Hepatocyte (in vitro differentiated cells): ENCODE measurements around the gene CRYBA1. TPM values are rescaled to one million over a fixed set of nuclear protein-coding genes. Genes with fewer than 3 reads are reported as not detected.
"Not testable (repeated sequence)": the region's sequence is repeated elsewhere in the genome, so short reads cannot be mapped to it uniquely, and the experiment has no call there.

Source experiments
- DNase-seq: peaks from one replicate; pipeline ENCODE4 v3.0.0-alpha.2; 2016; ENCODE audit warnings: low spot score
- H2AFZ ChIP-seq: fragments of 200-600 bp; sonication (generic); 2 replicates; pipeline ENCODE4 v1.6.0; 2016; ENCODE audit warnings: antibody characterized with exemption, mild to moderate bottlenecking
- H3K27ac ChIP-seq: fragments of 200-600 bp; sonication (generic); 2 replicates; pipeline ENCODE4 v1.5.1; 2016; ENCODE audit warnings: mild to moderate bottlenecking
- H3K27me3 ChIP-seq: fragments of 200-600 bp; sonication (generic); 2 replicates; pipeline ENCODE4 v1.6.1; 2016
- H3K36me3 ChIP-seq: fragments of 200-600 bp; sonication (generic); replicated peaks from 2 replicates; pipeline ENCODE4 v1.5.1; 2016; ENCODE audit warnings: low read depth; ENCODE audit not compliant: insufficient read depth
- H3K4me1 ChIP-seq: fragments of 200-600 bp; sonication (generic); 2 replicates; pipeline ENCODE4 v1.5.1; 2016; ENCODE audit warnings: mild to moderate bottlenecking, moderate library complexity; ENCODE audit not compliant: insufficient read depth
- H3K4me2 ChIP-seq: fragments of 200-600 bp; sonication (generic); 2 replicates; pipeline ENCODE4 v1.6.0; 2016
- H3K4me3 ChIP-seq: fragments of 200-600 bp; sonication (generic); 2 replicates; pipeline ENCODE4 v1.5.1; 2016; ENCODE audit warnings: mild to moderate bottlenecking
- H3K79me2 ChIP-seq: fragments of 200-600 bp; sonication (generic); 2 replicates; pipeline ENCODE4 v1.6.0; 2017; ENCODE audit warnings: mild to moderate bottlenecking
- H3K9me2 ChIP-seq: fragments of 200-600 bp; sonication (generic); replicated peaks from 2 replicates; pipeline ENCODE4 v1.6.0; 2017; ENCODE audit warnings: mild to moderate bottlenecking; ENCODE audit not compliant: insufficient read depth
- H3K9me3 ChIP-seq: fragments of 200-600 bp; sonication (generic); 2 replicates; pipeline ENCODE4 v1.5.1; 2016; ENCODE audit warnings: low read depth, mild to moderate bottlenecking
- H4K20me1 ChIP-seq: fragments of 200-600 bp; sonication (generic); 2 replicates; pipeline ENCODE4 v1.6.0; 2016; ENCODE audit warnings: mild to moderate bottlenecking; ENCODE audit not compliant: insufficient read depth, poor library complexity, severe bottlenecking
- CTCF ChIP-seq: fragments of 200-600 bp; sonication (generic); IDR thresholded peaks from 2 replicates; pipeline ENCODE4 v1.5.1; 2016; ENCODE audit warnings: antibody characterized with exemption, mild to moderate bottlenecking; ENCODE audit not compliant: poor library complexity
- EZH2 ChIP-seq: fragments of 200-600 bp; sonication (generic); IDR thresholded peaks from 2 replicates; pipeline ENCODE4 v1.6.1; 2016; ENCODE audit warnings: antibody characterized with exemption, mild to moderate bottlenecking, borderline replicate concordance
- EZH2phosphoT487 ChIP-seq: fragments of 200-600 bp; sonication (generic); IDR thresholded peaks from one replicate; pipeline ENCODE4 v1.6.1; 2018; ENCODE audit warnings: antibody characterized with exemption, mild to moderate bottlenecking, low read depth, moderate library complexity; ENCODE audit not compliant: unreplicated experiment, severe bottlenecking
- WGBS: methylation state at CpG from one replicate; pipeline ENCODE4 v1.1.6; 2016; ENCODE audit warnings: low lambda C conversion rate; ENCODE audit errors: missing lambda C conversion rate; 5-methylcytosine and 5-hydroxymethylcytosine counted together
- polyA plus RNA-seq: library from polyadenylated mRNA; unstranded; fragments of >200 nt; fragmentation: Nextera tagmentation; extraction: Ambion mirVana; gene quantifications from 2 replicates; pipeline ENCODE4 v1.2.1, GENCODE V29; 2016
- total RNA-seq: library from RNA; depleted of rRNA; stranded (reverse); fragments of >200 nt; gene quantifications from 2 replicates; pipeline ENCODE4 v1.2.3, GENCODE V29; 2014

The CRYBA1 gene
- total RNA-seq = not detected in 2 replicates
- not detected in 2 replicates for polyA plus RNA-seq

GRCh38 chr17:29246628-29247027 lies at the start of gene CRYBA1:
CRYBA1 (plus strand) TSS chr17:29246859; CDS start chr17:29246864, 5 bp downstream.
- H2AFZ ChIP-seq = no peak within 1 kb of the TSS
- 29% methylated on average over 1 of the region's 1 CpG for WGBS

GRCh38 chr17:29197516-29198272 lies 49.0 kb upstream of the CRYBA1 start:
- DNase-seq = no peak
- Histone ChIP-seq H3K36me3 (no peaks in the 10 kb centered on the region), H3K4me2 (no peak overlapping the region), H3K27me3 (no peaks in the 10 kb centered on the region), H4K20me1 (no peaks in the 10 kb centered on the region), H3K9me3 (no peaks in the 10 kb centered on the region), H3K4me3 (no peak overlapping the region), H2AFZ (no peak overlapping the region), H3K79me2 (no peaks in the 10 kb centered on the region), H3K27ac (no peak overlapping the region), H3K9me2 (no peaks in the 10 kb centered on the region), H3K4me1 (no peaks in the 10 kb centered on the region)
- WGBS = 90% methylated on average over 16 of the region's 16 CpGs
- no peak for TF ChIP-seq EZH2phosphoT487
- TF ChIP-seq EZH2 = no peak
- no peak for TF ChIP-seq CTCF

More at GRCh38 chr17:29246628-29247027, at the start of gene CRYBA1:
- DNase-seq = no peak
- Histone ChIP-seq H3K36me3 (no peaks in the 10 kb centered on the region), H3K79me2 (no peaks in the 10 kb centered on the region), H3K4me1 (no peaks in the 10 kb centered on the region), H3K4me2 (no peak within 1 kb of the TSS), H3K27ac (no peak within 1 kb of the TSS), H3K4me3 (no peak within 1 kb of the TSS), H3K9me3 (no peaks in the 10 kb centered on the region), H3K9me2 (no peaks in the 10 kb centered on the region), H4K20me1 (no peaks in the 10 kb centered on the region), H3K27me3 (no peaks in the 10 kb centered on the region)
- TF ChIP-seq EZH2phosphoT487 = no peak
- TF ChIP-seq CTCF = no peak
- no peak for TF ChIP-seq EZH2

GRCh38 chr17:29204068-29204804 lies 42.4 kb upstream of the CRYBA1 start:
- H3K79me2 ChIP-seq, H3K36me3 ChIP-seq, H3K27me3 ChIP-seq, DNase-seq, H3K27ac ChIP-seq, H2AFZ ChIP-seq, H3K4me1 ChIP-seq, H4K20me1 ChIP-seq, H3K9me2 ChIP-seq, H3K4me2 ChIP-seq, H3K9me3 ChIP-seq, H3K4me3 ChIP-seq: not testable (repeated sequence)
- 89% methylated on average over 16 of the region's 16 CpGs for WGBS

- DNase-seq = no peak
These were observed 41.6 kb upstream of the CRYBA1 start for GRCh38 chr17:29205047-29205446.

More at GRCh38 chr17:29205047-29205446, 41.6 kb upstream of the CRYBA1 start:
- no peaks in the 10 kb centered on the region for H3K9me2 ChIP-seq
- no peaks in the 10 kb centered on the region for H3K9me3 ChIP-seq
- no peak overlapping the region for H2AFZ ChIP-seq
- no peaks in the 10 kb centered on the region for H4K20me1 ChIP-seq
- TF ChIP-seq EZH2 (no peak), EZH2phosphoT487 (no peak), CTCF (no peak)
- H3K79me2 ChIP-seq = no peaks in the 10 kb centered on the region
- H3K27ac ChIP-seq = no peak overlapping the region
- H3K4me2 ChIP-seq = no peak overlapping the region
- no peaks in the 10 kb centered on the region for H3K27me3 ChIP-seq
- 65% methylated on average over 2 of the region's 2 CpGs for WGBS
- no peaks in the 10 kb centered on the region for H3K36me3 ChIP-seq
- no peak overlapping the region for H3K4me3 ChIP-seq
- no peaks in the 10 kb centered on the region for H3K4me1 ChIP-seq
